HG03045 (cell line): ENCODE results near the gene ERO1B.
"Not testable (repeated sequence)": the region's sequence is repeated elsewhere in the genome, so short reads cannot be mapped to it uniquely, and the experiment has no call there.

Experiments
- ATAC-seq: cut with Tn5 transposase; IDR thresholded peaks from one replicate; pipeline ENCODE4 v1.9.1; 2021; ENCODE audit warnings: mild to moderate bottlenecking, moderate library complexity; ENCODE audit not compliant: unreplicated experiment

ERO1B gene, protein sequence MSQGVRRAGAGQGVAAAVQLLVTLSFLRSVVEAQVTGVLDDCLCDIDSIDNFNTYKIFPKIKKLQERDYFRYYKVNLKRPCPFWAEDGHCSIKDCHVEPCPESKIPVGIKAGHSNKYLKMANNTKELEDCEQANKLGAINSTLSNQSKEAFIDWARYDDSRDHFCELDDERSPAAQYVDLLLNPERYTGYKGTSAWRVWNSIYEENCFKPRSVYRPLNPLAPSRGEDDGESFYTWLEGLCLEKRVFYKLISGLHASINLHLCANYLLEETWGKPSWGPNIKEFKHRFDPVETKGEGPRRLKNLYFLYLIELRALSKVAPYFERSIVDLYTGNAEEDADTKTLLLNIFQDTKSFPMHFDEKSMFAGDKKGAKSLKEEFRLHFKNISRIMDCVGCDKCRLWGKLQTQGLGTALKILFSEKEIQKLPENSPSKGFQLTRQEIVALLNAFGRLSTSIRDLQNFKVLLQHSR

DNA sequence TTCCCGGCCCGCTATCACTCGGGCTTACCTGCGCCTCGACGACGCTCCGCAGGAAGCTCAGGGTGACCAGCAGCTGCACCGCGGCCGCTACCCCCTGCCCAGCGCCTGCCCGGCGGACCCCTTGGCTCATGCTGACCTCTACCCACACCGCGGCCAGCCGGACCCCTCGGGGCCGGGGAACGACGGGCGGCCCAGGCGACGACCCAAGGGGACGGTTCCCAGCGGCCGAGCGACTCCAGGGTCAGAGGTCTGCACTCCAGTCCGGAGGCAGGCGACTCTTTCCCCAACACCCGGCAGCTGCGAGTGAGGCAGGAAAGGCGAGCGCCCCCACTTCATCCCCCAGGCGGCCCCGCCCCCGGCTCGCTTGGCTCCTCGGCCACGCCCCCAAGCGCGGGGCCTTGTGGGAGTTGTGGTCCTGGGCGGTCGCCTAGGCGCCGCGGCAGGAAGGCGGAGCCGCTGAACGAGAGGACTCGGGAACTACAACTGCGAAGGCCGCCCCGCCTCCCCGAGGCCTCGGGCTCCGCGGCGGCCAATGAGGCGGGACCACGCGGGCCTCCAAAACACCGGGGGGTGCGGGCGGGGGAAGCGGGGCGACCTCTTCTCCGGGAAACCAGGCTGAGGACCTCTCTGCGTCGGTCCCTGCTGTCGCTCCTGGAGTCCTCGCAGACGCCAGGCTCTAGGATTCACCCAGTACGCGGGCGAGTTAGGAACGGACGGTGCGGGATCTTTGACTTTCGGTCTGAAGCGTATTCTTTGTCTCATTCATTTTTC, at the start of gene ERO1B:
Gene ERO1B (minus strand): TSS at position 305 of the 771 bp plus-strand sequence. CDS start 175 bp downstream, at position 130.
- peak; percentile 86 for ATAC-seq

GRCh38 chr1:236331412-236331811, 49.7 kb upstream of the ERO1B start:
- ATAC-seq, result not testable (repeated sequence)

DNA sequence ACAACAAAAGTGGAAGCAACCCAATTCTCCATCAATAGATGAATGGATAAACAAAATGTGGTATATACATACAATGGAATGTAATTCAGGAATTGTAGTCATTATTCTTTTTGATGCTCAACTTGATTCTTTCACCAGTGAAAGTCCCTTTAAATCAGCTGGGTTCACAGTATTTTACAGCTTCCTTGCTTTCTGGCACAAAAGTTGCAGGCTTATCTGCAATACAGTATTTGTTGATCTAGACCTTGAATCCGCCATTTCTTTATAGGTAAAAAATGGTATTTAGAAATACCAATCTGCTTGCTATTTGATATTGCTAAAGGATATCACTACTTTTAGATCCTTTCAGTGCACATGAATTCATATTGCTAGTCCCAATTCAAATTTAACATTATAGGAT, 44.7 kb upstream of the ERO1B start:
- no peak for ATAC-seq

GRCh38 chr1:236325567-236325966, 43.8 kb upstream of the ERO1B start:
- no peak for ATAC-seq

DNA sequence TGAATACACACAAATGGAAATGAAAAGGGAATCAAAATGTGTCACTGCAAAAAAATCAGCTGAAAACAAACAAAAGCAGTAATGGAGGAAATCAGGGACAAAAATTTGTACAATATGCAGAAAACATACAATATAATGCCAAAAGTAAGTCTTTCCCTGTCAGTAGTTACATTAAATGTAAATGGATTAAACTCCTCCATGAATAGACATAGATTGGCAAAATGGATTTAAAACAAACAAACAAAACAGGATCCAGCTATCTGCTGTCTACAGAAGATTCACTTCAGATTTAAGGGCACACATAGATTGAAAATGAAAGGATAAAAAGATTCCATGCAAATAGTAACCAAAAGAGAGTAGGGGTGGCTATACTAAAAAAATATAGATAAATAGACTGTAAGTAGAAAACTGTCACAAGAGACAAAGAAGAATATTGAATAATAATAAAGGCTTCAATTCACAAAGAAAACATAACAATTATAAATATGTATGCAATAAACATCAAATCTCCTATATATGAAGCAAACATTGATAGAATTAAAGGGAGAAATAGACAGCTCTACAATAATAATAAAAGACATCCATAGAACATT, 42.2 kb upstream of the ERO1B start:
- no peak for ATAC-seq

DNA sequence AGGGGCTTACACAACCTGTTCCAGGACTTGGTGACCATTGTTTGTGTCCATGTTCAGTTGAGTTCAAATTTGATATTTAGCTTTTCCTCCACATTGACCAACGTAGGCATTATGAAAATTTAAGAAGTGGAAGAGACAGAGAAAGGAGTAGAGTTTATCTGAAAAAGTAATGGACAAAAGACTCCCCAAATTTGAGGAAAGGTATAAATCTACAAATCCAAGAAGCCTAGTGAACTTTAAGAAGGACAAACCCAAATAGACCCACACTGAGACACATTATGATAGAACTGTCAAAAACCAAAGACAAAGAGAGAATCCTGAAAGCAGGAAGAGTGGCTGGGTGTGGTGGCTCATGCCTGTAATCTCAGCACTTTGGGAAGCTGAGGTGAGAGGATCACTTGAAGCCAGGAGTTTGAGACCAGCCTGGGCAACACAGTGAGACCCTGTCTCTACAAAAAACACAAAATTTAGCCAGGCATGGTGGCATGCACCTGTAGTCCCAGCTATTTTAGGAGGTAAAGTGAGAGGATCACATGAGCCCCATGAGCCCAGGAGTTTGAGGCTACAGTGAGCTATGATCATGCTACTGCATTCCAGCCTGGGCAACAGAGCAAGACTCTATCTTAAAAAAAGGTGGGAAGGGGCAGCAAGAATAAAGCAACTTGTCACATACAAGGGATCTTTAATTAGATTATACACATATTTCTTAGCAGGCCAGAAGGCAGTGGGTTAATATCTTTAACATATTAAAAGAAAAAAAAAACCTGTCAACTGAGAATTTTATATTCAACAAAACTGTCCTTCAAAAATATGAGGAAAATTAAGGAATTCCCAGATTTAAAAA, 41.0 kb upstream of the ERO1B start:
- ATAC-seq, result no peak

DNA sequence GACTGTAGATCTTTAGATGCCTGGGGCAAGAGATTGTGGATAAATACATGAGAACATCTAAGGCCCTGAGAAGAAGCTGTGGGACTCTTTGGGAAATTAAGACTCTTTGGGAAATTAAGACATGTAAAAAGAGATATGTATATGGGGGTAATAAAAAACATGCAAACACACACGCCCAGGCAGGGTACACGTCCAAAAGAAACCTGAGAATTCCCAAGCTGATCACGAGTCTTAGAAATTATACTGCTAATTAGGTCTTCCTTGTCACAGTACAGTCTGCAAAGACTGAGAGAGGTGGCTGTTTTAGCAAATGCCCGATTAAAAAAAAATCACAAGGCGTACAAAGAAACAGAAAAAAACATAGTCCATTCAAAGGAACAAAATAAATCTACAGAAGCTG, 39.3 kb upstream of the ERO1B start:
- no peak for ATAC-seq

DNA sequence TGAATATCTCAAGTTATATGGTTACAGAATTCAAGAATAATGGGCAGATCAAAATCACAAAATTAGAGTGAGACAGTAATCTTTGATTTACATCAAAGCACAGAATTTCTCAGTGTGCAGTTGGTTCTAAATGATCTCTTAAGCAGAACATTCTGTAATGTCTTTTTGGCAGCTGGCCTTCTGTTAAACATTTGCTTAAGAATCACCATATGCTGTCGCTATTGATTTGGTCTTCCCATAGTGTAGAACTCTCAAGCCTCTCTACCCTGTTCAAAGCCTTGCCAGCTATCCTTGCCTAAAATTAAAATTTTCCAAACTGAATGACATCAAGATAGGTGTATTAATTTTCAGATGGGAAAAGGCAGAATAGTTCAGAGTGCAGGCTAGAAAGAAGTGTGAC, 38.9 kb upstream of the ERO1B start:
- no peak for ATAC-seq

DNA sequence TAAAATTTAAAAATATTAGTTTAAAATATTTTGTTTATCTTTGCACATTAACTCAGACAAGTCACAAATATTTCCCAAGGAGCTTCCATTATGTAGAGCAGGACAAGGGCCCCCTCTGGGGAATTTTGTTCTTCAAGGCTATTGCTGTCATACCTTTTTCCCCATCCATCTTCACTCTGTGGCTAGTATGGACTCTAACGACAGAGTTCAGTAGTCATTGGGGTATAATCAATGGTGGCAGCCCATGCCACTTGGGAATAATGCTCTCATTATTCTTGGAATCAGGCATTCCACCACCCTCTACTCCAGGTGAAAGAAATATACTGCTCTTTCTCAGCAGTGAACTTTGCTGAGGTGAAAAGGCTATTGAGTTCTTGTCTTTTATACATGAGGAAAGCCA, 38.5 kb upstream of the ERO1B start:
- no peak for ATAC-seq

DNA sequence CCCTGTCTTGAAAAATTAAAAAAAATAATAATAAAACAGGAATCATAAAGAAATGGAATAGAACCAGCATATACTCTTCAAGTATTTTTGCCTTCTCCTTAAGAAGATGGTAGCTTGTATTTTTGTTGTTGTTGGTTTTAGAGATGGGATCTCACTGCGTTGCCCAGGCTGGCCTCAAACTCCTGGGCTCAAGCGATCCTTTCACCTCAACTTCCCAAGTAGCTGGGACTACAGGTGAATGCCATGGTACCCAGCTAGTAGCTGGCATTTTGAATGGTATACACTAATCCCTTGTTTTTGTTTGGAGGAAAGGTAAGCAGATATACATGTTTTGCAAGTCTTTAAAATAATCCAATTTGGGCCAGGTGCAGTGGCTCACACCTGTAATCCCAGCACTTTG, 34.7 kb upstream of the ERO1B start:
- no peak for ATAC-seq

DNA sequence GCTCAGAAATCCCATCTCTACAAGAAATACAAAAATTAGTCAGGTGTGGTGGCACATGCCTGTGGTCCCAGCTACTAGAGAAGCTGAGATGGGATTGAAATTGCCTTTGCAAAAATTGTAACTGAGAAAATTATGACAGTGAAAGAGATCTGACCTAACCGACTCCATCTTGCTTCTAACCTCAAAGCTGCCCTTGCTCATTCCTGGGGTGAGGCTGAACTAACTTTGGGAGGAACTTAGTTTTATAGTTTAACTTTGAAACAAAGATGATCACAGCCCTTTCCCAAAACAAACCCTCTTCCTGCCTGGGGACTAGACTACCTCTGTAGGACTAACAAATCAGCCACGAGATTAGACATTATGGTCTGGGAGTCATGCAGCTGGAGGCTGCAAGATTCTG, 33.8 kb upstream of the ERO1B start:
- ATAC-seq, result no peak

GRCh38 chr1:236315092-236315491, 33.3 kb upstream of the ERO1B start:
- no peak for ATAC-seq

GRCh38 chr1:236314050-236314449, 32.3 kb upstream of the ERO1B start:
- not testable (repeated sequence) for ATAC-seq

DNA sequence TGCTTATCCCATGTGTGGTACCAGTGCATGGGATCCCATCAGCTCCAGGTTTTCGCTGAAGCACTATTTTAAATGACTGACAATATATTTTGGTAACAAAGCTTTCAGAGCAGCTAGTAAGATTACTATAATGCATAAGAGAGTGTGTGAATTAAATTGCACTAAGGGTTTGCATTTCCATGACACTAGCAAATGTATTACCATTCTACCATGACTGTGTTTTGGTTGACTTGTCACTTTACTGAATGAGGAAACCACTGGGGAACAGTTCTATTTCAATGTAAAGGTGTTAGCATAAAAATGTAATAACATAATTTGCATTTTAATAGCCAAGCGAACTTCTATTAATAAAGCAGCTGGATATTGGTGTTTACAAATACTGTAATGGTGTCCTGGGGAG, 31.7 kb upstream of the ERO1B start:
- no peak for ATAC-seq

GRCh38 chr1:236311040-236311439, 29.3 kb upstream of the ERO1B start:
- no peak for ATAC-seq

- ATAC-seq, result no peak
Observed at GRCh38 chr1:236308827-236309226, 27.1 kb upstream of the ERO1B start.

DNA sequence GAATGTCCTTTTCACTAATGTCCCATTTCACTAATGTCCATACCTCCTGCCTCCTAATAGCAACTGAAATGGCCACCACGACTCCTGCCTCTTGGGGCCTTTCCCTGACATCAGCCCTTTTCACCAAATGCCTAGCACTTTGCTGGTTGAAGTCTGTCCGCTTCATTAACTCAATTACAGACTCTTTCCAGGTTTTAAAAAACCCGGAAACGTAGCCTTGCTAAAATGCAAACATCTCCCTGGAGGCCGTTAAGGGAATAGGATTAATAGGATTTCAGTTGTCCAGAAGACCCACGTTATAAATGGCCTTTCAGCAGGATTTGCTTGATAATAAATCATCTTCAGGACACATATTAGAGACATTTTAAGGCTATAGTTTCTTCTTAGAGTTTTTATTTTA, 25.7 kb upstream of the ERO1B start:
- ATAC-seq, result no peak

- ATAC-seq, result no peak
Observed at GRCh38 chr1:236304682-236305081, 22.9 kb upstream of the ERO1B start.

GRCh38 chr1:236303675-236304074, 21.9 kb upstream of the ERO1B start:
- ATAC-seq, result peak; percentile 68

DNA sequence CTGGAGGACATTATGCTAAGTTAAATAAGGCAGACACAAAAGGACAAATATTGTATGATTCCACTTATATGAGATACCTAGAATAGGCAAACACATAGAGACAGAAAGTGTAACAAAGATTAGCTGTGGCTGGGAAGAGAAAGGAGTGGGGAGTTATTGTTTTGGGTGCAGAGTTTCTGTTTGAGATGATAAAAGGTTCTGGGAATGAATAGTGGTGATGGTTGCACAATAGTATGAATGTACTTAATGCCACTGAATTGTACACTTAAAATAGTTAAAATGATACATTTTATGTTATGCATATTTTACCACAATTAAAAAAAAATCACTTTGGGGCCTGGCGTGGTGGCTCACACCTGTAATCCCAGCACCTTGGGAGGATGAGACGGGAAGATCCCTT, 21.2 kb upstream of the ERO1B start:
- ATAC-seq, result no peak

GRCh38 chr1:236301958-236302335, 20.2 kb upstream of the ERO1B start:
- no peak for ATAC-seq
